PC-3 (cell line): ENCODE measurements around the gene SEC63. TPM values are rescaled to one million over a fixed set of nuclear protein-coding genes. Genes with fewer than 3 reads are reported as not detected.
"Not testable (repeated sequence)": the region's sequence is repeated elsewhere in the genome, so short reads cannot be mapped to it uniquely, and the experiment has no call there.

Source experiments
- ATAC-seq: fragments of 200-7000 bp; cut with Tn5 transposase; 2 replicates; pipeline ENCODE4 v1.9.1; 2020; ENCODE audit warnings: mild to moderate bottlenecking, moderate library complexity
- BruUV-seq: library from RNA; stranded (reverse); fragments of 400-500 nt; replicated peaks from 2 replicates; lab custom pipeline; 2021; lab: Mats Ljungman, UMichigan
- CTCF ChIA-PET: fragments of 300-600 bp; sonication (Branson Sonifier 250); formaldehyde crosslinking; loops from one replicate; lab custom pipeline; 2022; ENCODE audit warnings: antibody characterized with exemption; lab: Charles Lee
- POLR2A ChIA-PET: fragments of 300-600 bp; sonication (Branson Sonifier 250); formaldehyde crosslinking; loops from one replicate; lab custom pipeline; 2022; ENCODE audit warnings: antibody characterized with exemption; ENCODE audit not compliant: unreplicated experiment; lab: Charles Lee
- DNase-seq: peaks from one replicate; pipeline ENCODE4 v3.0.0-alpha.2; 2015
- H2AFZ ChIP-seq: fragments of 300-600 bp; sonication (generic); 2 replicates; pipeline ENCODE4 v1.6.0; 2016; ENCODE audit warnings: antibody characterized with exemption, low read length
- H3F3A ChIP-seq: fragments of 300-600 bp; sonication (generic); one replicate; pipeline ENCODE4 v1.6.0; 2017; ENCODE audit warnings: antibody characterized with exemption, low read length, control low read depth, mild to moderate bottlenecking; ENCODE audit not compliant: unreplicated experiment
- H3K27ac ChIP-seq: fragments of 300-600 bp; sonication (generic); 2 replicates; pipeline ENCODE4 v1.5.1; 2016; ENCODE audit warnings: mild to moderate bottlenecking, low read length
- H3K27me3 ChIP-seq: fragments of 300-600 bp; sonication (generic); 2 replicates; pipeline ENCODE4 v1.6.1; 2016; ENCODE audit warnings: low read length, mixed read lengths
- H3K36me3 ChIP-seq: fragments of 300-600 bp; sonication (generic); 2 replicates; pipeline ENCODE4 v1.6.1; 2016; ENCODE audit warnings: low read depth, mixed run types, low read length, mixed read lengths
- H3K4me1 ChIP-seq: fragments of 300-600 bp; sonication (generic); 2 replicates; pipeline ENCODE4 v1.5.1; 2016; ENCODE audit warnings: low read length; ENCODE audit not compliant: insufficient read depth
- H3K4me2 ChIP-seq: fragments of 300-600 bp; sonication (generic); 2 replicates; pipeline ENCODE4 v1.6.0; 2016; ENCODE audit warnings: low read length
- H3K4me3 ChIP-seq: fragments of 300-600 bp; sonication (generic); 2 replicates; pipeline ENCODE4 v1.5.1; 2016; ENCODE audit warnings: mild to moderate bottlenecking, low read length, mixed read lengths
- H3K79me2 ChIP-seq: fragments of 300-600 bp; sonication (generic); 2 replicates; pipeline ENCODE4 v1.6.1; 2017; ENCODE audit warnings: low read length, mixed read lengths
- H3K9ac ChIP-seq: fragments of 300-600 bp; sonication (generic); 2 replicates; pipeline ENCODE4 v1.6.0; 2016; ENCODE audit warnings: mild to moderate bottlenecking, low read length
- H3K9me2 ChIP-seq: fragments of 300-600 bp; sonication (generic); replicated peaks from 2 replicates; pipeline ENCODE4 v1.6.1; 2016; ENCODE audit warnings: mixed run types, low read length, mixed read lengths
- H3K9me3 ChIP-seq: fragments of 300-600 bp; sonication (generic); 2 replicates; pipeline ENCODE4 v1.6.1; 2016; ENCODE audit warnings: low read length, mixed read lengths
- H4K20me1 ChIP-seq: fragments of 300-600 bp; sonication (generic); 2 replicates; pipeline ENCODE4 v1.6.1; 2016; ENCODE audit warnings: low read length, mixed read lengths
- EZH2 ChIP-seq: fragments of 300-600 bp; sonication (generic); IDR thresholded peaks from one replicate; pipeline ENCODE4 v1.6.1; 2017; ENCODE audit warnings: antibody characterized with exemption, mild to moderate bottlenecking, low read length; ENCODE audit not compliant: unreplicated experiment
- EZH2phosphoT487 ChIP-seq: fragments of 300-600 bp; sonication (generic); IDR thresholded peaks from 2 replicates; pipeline ENCODE4 v1.6.1; 2018; ENCODE audit warnings: mild to moderate bottlenecking, antibody characterized with exemption, low read length, borderline replicate concordance
- intact Hi-C: fragments of 100-400 bp; cut with micrococcal nuclease; formaldehyde crosslinking; loops from 2 replicates; pipeline ENCODE4 v1.9.0; 2023
- total RNA-seq: library from RNA; depleted of rRNA; stranded (reverse); fragments of >200 nt; gene quantifications from 2 replicates; pipeline ENCODE4 v1.2.3, GENCODE V29; 2014
- TF ChIP-seq, protein P1 (sequence below): fragments of 300-600 bp; sonication (generic); conservative IDR thresholded peaks from 2 replicates; pipeline ENCODE4 v1.5.1; 2017; ENCODE audit warnings: antibody characterized with exemption, low read depth, mild to moderate bottlenecking, low read length

SEC63 gene
- total RNA-seq, 1 experiment from 2014 or later: 12.2 TPM

DNA sequence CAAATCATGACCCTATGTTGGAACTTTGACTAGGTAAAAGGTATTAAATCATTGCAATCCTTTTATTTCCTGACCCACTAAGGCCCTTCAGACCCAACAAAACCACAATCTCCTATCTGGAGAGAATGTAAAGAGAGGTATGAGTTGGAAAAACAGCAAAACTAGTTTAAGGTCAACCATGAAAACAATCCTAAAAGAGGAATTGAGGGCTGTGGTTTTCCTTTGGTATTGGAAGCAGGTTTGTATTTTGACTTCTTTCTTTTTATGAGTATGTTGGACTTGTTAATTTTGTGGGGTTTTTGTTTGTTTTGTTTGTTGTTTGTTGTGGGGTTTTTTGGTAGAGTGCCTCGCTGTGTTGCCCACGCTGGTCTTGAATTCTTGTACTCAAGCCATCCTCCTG, 4.7 kb upstream of the SEC63 start:
- Histone ChIP-seq H3K79me2 (peaks cover 6% of the 10 kb centered on the region), H3K9ac (no peak overlapping the region), H3K4me1 (peaks cover 27% of the 10 kb centered on the region), H3K36me3 (no peaks in the 10 kb centered on the region), H3K4me2 (no peak overlapping the region), H3K27ac (no peak overlapping the region), H3F3A (no peaks in the 10 kb centered on the region), H4K20me1 (no peaks in the 10 kb centered on the region), H2AFZ (no peak overlapping the region), H3K9me3 (no peaks in the 10 kb centered on the region), H3K27me3 (no peaks in the 10 kb centered on the region), H3K4me3 (no peak overlapping the region), H3K9me2 (no peaks in the 10 kb centered on the region)
- ATAC-seq (no peak), DNase-seq (no peak)
- TF ChIP-seq EZH2 (no peak), EZH2phosphoT487 (no peak)
- TF ChIP-seq, protein P1, sequence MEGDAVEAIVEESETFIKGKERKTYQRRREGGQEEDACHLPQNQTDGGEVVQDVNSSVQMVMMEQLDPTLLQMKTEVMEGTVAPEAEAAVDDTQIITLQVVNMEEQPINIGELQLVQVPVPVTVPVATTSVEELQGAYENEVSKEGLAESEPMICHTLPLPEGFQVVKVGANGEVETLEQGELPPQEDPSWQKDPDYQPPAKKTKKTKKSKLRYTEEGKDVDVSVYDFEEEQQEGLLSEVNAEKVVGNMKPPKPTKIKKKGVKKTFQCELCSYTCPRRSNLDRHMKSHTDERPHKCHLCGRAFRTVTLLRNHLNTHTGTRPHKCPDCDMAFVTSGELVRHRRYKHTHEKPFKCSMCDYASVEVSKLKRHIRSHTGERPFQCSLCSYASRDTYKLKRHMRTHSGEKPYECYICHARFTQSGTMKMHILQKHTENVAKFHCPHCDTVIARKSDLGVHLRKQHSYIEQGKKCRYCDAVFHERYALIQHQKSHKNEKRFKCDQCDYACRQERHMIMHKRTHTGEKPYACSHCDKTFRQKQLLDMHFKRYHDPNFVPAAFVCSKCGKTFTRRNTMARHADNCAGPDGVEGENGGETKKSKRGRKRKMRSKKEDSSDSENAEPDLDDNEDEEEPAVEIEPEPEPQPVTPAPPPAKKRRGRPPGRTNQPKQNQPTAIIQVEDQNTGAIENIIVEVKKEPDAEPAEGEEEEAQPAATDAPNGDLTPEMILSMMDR: no peak
- intact Hi-C loops: no loop called here
- CTCF ChIA-PET: no interaction called here
- BruUV-seq: no TSS peak
- POLR2A ChIA-PET: no interaction called here

DNA sequence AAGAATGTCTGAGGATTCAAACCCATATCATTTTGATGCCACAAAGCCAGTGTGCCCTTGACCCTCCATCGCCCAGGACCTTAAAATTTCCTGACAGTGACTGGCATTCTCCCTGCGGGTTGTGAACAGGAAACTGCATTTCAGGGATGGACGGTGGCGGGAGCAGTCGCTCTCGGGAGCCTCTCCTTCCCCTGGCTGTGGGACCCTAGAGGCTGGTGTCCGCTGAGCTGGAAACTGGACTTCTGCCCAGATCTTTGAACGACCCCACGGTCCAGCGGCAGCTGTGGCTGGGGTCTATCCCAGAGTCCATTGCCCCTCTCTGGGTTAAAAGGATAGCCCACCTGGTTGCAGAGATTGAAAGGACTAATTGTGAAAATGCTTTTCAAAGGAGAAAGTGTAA, 1.4 kb upstream of the SEC63 start:
- H3K4me2 ChIP-seq: no peak overlapping the region
- BruUV-seq: no TSS peak
- intact Hi-C loops: loop anchor here (10.0 kb wide), 1 partner anchor 65 kb away; no protein-coding TSS in a partner anchor
- no peak overlapping the region for H3K4me3 ChIP-seq
- no peaks in the 10 kb centered on the region for H3F3A ChIP-seq
- H3K4me1 ChIP-seq: peaks cover 23% of the 10 kb centered on the region
- ATAC-seq (no peak), DNase-seq (no peak)
- no peak overlapping the region for H3K27ac ChIP-seq
- peaks cover 13% of the 10 kb centered on the region for H4K20me1 ChIP-seq
- POLR2A ChIA-PET: interaction anchor here (0.5 kb wide), 1 partner anchor 601 kb away, joined by 8 read pairs; no protein-coding TSS in a partner anchor
- TF ChIP-seq EZH2phosphoT487: no peak
- no peak for TF ChIP-seq EZH2
- TF ChIP-seq, protein P1: no peak
- H3K27me3 ChIP-seq: no peaks in the 10 kb centered on the region
- no peaks in the 10 kb centered on the region for H3K36me3 ChIP-seq
- no peak overlapping the region for H2AFZ ChIP-seq
- H3K9ac ChIP-seq: no peak overlapping the region
- H3K9me2 ChIP-seq: no peaks in the 10 kb centered on the region
- H3K9me3 ChIP-seq: no peaks in the 10 kb centered on the region
- H3K79me2 ChIP-seq: peaks cover 39% of the 10 kb centered on the region
- CTCF ChIA-PET: no interaction called here

DNA sequence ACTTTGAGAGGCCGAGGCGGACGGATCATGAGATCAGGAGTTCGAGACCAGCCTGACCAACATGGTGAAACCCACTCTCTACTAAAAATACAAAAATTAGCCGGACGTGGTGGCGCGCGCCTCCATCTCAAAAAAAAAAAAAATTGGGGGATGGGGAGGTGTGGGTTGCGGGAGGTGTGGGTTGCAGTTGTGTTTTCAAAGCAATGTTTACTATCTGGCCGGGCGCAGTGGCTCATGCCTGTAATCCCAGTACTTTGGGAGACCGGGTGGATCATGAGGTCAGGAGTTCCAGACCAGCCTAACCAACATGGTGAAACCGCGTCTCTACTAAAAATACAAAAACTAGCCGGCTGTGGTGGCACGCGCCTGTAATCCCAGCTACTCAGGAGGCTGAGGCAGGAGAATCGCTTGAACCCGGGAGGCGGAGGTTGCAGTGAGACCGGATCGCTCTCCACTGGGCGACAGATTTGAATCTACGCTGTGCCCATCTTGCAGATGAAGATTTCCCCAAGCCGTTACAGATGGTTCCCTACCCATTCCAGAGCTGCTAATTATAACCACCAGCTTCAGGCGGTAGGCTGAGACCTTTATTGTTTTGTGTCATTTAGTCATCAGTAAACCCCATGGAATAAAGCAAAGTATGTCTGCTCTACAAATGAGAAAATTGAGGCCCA, 818 bp upstream of the SEC63 start:
- intact Hi-C loops: loop anchor here (10.0 kb wide), 1 partner anchor 64 kb away; no protein-coding TSS in a partner anchor
- 0 out of 2 replicates have a peak overlapping the region, but pooled peaks have one; percentile 20 for H3K27ac ChIP-seq
- H4K20me1 ChIP-seq: peaks cover 13% of the 10 kb centered on the region
- peaks cover 41% of the 10 kb centered on the region for H3K79me2 ChIP-seq
- H3F3A ChIP-seq, H3K9me2 ChIP-seq, ATAC-seq, H3K36me3 ChIP-seq, POLR2A ChIA-PET, H3K9me3 ChIP-seq, CTCF ChIA-PET, H3K27me3 ChIP-seq, DNase-seq: not testable (repeated sequence)
- BruUV-seq: TSS peak; percentile 69
- peak overlapping the region; percentile 72 for H3K9ac ChIP-seq
- H3K4me1 ChIP-seq: peaks cover 19% of the 10 kb centered on the region
- H3K4me3 ChIP-seq: peak overlapping the region; percentile 68
- peak overlapping the region; percentile 84 for H2AFZ ChIP-seq
- peak overlapping the region; percentile 89 for H3K4me2 ChIP-seq
